Measurements from ENCODE around the gene POP7.

GRCh38 chr7:100710452-100710851 is 4.5 kb downstream of the POP7 start:
- TF ChIP-seq, protein P1, sequence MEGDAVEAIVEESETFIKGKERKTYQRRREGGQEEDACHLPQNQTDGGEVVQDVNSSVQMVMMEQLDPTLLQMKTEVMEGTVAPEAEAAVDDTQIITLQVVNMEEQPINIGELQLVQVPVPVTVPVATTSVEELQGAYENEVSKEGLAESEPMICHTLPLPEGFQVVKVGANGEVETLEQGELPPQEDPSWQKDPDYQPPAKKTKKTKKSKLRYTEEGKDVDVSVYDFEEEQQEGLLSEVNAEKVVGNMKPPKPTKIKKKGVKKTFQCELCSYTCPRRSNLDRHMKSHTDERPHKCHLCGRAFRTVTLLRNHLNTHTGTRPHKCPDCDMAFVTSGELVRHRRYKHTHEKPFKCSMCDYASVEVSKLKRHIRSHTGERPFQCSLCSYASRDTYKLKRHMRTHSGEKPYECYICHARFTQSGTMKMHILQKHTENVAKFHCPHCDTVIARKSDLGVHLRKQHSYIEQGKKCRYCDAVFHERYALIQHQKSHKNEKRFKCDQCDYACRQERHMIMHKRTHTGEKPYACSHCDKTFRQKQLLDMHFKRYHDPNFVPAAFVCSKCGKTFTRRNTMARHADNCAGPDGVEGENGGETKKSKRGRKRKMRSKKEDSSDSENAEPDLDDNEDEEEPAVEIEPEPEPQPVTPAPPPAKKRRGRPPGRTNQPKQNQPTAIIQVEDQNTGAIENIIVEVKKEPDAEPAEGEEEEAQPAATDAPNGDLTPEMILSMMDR (IDR thresholded peaks at IDR 0.05), result no peak
- TF ChIP-seq ZFX (IDR thresholded peaks at IDR 0.05; ENCODE audit: borderline replicate concordance), result no peak
